Measurements from ENCODE around the gene RBBP5.

The RBBP5 gene

DNA sequence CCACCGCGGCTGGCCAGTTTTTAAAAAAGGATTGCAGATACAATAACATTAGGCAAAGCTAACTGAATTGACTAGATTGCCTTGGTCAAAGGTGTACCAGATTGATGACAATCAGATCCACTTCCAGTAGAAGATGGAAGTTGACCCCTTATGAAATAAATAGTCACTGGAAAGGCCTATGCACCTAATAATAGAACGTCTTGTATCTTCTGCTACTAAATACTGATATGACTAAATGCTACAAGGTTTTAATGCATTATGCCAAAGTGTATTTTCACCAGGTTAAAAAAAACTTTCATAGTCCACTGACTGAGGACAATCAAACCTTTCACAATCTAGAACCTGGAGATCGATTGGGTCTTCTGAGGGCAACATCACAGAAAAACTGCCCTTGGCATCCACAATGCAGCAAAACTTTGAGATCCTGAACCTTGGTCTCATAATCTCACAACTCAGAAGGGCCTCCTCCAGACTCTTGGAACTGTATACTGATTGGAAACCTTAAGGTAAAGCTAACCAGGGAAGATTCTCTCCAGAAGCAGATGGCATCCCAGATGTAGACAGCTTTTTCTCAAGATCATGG lies 7.8 kb upstream of the RBBP5 start:
- no peak for DNase-seq

DNA sequence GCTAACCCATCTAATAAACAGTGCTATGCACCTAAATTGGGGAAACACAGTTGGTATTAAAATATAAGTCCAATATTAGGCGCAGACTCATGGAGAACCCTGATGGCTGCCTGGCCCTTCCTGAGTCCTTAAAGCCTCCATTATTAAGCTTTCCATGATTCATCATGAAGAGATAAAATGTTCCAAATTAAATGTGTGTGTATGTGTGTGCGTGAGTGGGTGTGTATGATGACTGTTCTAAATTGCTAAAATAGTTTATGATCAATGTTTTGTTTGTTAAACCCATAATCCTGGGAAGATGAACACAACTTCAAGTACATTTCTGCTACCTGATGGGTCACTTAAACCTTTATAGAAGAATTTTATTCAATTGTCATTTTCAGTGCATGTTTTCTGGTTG lies 6.3 kb upstream of the RBBP5 start:
- no peak for DNase-seq

DNA sequence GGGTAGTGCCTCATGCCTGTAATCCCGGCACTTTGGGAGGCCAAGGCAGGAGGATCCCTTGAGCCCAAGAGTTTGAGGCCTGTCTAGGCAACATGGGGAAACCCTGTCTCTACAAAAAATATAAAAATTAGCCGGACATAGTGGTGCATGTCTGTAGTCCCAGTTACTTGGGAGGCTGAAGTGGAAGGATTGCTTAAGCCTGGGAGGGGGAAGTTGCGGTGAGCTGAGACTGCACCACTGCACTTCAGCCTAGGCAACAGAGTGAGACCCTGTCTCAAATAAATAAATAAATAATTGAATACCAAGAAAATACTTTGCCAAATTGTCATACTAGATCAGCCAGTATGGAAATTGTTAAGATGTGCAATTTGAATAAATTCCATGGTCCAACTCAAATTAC lies 5.9 kb upstream of the RBBP5 start:
- DNase-seq, result no peak

DNA sequence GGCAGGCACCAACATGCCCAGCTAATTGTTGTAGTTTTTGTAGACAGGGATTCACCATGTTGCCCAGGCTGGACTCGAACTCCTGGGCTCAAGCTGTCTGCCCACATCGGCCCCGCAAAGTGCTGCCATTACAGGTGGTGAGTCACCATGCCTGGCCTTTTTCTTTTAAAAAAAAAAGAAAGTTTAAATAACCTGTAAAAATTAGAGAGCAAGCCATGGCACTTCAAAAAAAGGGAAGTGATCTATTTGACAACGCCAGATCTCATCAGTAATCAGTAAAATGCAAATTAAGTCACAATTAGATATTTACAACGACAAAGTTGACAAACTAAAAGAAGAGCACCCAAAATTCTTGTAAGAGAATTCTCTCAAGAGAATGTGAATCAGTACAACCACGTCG lies 2.9 kb upstream of the RBBP5 start:
- DNase-seq, result no peak

DNA sequence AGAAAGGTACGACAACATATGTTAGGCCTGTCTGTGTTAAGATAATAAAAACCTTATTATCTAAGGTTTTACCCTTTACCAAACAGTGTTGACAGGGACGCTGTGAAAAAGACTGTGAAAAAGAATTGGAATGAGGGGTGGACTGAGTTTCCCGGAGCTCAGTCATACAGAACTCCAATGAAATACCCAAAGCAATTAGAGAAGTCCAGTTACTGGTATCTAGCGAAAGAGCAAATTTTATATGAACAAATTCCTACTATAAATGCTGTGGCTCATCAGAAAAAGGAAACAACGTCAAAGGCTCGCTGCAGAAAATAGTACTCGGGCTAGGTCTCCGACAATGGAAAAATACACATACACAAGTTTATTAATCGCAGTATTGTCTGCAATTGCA lies 708 bp upstream of the RBBP5 start:
- DNase-seq, result no peak

DNA sequence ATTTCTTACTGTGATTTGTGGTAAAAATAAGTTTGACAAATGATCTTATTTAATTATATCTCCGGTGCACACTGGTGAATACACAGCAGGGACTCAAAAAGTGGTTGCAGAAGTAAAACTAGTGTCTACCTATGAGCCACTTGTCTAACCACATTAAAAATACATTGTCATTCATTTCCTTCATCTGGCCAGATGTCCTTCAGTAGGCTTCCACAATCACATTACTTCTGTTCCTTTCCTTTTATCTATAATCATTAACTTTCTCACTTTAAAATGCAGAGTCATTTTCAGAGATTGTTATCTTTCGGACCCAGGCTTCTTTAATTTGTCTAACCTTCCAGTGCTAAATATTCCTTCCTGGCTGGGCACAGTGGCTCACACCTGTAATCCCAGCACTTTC lies 3.0 kb downstream of the RBBP5 start:
- DNase-seq, result no peak

DNA sequence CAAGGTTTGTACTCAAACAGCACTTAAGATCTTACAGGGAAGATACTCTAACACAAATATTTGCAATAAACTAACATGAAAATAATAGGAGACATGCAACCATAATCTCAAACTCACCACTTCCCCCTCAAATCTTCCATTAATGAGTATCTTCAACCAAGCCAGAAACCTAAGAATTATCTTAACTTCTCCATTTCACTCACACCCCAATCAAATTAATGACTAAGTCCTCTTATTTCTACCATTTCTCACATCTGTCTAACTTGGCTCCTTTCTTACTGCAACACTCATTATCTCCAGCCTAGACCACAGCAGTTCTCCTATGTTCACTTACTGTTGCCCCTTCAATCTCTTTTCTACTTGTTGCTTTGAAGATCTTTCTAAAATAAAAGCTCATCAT lies 10.4 kb downstream of the RBBP5 start:
- DNase-seq, result no peak

DNA sequence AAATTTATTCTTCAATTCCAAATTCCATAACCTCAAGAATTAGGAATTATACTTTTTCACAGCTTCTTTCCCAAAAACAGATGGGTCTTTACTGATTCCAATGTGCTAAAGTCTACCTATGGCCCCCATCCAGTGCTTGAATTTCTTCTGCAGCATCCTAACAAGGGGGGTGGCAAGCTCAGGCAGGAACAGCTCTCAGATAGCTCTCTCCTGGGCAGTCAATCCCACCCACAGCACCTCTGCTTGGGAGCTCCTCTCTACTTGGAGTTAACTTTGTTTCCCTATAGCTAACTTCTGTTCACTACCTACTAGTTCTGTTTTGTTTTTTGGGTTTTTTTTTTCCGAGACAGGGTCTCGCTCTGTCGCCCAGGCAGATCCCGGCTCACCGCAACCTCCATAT lies 12.1 kb downstream of the RBBP5 start:
- no peak for DNase-seq

DNA sequence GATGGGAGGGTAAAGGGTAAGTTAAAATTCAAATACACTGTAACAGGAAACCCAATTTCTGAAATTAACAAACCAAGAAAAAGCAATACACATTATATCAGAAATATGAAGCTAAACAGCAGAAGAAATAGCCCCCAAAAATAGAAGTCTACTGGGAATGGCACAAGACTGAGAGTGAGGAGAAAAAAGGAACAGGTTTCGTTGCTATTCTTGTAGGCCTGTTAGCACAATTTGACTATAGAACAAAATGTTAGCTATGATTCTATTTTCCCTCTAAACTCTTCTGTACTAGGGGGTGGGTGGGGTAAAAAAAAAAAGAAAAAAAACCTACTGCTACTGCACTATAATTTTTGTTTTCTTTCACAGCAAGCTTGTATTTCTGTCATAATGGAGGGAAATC lies 12.5 kb downstream of the RBBP5 start:
- no peak for DNase-seq

DNA sequence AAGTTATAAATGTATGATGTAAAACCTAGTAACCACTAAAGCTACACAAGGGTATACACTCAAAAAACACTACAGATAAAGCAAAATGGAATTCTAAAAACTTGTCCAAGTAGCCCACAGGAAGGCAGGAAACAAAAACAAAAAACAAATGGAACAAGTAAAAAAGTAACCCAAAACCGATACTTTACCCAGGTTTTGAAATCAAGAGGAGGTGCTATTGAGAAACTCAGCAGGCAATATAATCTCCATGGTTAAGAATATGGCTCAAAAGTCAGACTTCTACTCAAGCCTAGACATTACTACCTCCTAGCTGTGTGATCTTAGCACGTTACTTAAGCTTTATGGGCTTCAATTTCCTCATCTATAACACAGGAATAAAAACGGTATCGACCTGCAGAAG lies 13.3 kb downstream of the RBBP5 start:
- DNase-seq, result no peak

DNA sequence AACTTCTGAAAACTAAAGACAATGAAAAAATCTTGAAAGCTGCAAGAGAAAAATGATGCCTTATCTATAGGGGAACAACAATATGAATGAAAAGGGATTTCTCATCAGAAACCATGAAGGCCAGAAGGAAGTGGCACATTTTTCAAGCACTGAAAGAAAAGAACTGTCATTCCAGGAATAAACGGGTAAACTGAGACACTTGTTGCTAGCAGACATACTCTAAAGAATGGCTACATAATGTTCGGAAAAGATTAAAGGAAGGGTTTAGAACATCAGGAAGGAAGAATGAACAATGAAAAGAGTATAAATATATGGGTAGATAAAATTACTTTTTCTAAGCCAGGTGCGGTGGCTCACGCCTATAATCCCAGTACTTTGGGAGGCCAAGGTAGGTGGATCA lies 14.5 kb downstream of the RBBP5 start:
- no peak for DNase-seq

DNA sequence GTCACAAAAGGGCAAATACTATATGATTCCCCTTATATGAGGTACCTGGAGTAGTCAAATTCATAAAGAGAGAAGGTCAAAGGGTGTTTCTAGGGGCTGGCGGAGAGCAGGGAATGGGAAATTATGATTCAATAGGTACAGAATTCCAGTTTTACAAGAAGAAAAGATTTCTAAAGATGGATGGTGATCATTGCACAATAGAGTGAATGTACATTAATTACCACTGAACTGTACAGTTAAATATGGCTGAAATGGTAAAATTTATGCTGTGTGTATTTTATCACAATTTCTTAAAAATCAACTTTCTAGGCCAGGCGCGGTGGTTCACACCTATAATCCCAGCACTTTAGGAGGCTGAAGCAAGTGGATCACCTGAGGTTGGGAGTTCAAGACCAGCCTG lies 19.4 kb downstream of the RBBP5 start:
- DNase-seq, result no peak

DNA sequence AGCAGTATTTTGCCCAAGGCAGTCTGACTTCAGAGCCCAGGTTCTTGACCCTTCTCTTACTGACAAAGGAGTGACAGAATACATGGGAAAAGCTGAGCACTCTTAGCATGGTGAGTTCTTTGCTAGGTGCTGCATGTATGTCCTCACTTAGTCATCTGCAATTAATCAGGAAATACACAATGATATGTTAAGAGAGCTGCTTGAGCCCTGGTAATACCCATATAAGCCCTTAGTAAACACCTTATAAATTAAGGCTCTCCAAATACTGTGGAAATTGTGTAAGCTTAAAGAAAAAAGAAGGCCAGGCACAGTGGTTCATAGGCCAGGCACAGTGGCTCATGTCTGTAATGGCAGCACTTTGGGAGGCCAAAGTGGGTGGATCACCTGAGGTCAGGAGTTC lies 23.5 kb downstream of the RBBP5 start:
- DNase-seq, result no peak

DNA sequence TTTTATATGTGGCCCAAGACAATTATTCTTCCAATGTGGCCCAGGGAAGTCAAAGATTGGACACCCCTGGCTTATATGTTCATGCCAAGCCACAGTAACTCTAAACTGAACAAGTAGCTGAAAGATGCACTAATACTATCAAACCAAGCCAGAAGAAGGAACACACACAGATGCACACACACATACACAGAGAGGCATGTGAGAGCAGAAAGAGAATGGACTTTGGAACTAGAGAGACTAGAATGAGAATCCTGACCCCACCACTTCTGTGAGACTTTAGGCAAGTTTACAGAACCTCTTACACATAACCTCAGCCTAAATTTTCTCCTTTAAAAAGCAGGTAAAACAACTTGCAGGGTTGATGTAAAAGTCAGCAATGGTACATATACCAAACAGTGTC lies 26.4 kb downstream of the RBBP5 start:
- DNase-seq, result no peak

DNA sequence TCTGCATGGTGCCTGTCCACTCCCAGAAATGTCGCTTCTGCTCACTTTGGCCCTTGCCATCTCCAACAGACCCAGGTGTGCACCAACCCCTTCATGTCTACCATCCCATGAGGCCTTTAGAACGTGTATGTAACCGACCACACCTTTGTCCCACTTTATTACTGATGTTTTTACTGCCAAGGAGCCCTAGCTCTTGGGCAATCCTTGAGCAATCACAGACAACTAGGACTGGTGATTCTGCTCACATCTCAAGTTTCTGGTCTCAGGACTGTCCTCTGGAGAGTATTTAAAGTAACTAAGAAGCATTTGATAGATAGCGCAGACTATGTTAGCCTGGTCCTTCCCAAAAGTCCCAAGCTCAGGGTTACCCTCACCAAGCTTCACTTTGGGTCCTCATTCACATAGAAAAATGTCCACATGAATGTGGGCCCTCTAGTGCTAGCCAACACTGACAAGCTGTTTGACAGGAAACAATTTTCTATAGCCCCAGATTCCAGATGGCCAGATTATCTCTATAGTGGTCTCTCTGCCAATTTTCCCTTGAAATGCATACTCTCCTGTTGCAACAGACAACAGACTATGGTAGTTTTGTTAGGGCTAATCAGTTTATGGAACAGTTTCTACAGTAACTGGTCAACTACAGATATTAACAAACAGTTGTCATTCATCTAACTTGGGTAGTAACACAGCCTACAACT lies 30.6 kb downstream of the RBBP5 start:
- no peak for DNase-seq

DNA sequence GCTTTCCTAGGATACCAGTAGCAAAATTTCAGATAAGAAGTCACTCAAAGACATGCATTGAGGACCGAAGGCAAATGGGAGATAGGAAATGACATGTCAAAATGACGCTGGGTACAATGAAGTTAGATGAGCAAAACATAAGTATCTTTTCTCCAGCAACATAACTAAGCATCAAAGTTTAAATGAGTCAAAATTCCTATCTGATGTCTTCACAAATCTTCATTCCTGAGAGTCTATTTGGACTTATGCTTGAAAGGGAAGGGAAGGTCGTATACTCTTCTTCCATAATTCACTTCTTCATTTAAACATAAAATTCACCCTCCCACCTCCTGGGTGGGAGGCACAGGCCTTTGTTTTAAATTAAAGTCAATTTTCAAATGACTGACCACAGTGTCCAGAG lies 33.4 kb downstream of the RBBP5 start:
- DNase-seq, result no peak

DNA sequence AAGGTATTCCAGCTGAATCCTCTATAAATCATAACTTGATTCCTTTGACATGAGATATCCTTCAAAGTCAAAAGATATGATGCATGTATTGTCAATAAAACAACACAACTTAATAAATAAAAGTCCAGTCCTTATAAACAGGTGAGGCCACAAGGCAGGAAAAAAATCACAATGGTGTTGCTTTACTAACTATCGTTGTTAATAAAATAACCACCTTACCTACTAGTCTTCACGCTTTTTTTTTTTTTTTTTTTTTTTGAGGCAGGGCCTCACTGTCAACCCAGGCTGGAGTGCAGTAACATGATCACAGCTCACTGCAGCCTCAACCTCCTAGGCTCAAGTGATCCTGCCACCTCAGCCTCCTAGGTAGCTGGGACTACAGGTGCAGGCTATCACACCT lies 37.4 kb downstream of the RBBP5 start, which contains the start of gene TMEM81:
TSS of gene TMEM81 (minus strand) at position 101 of the 400 bp plus-strand sequence. CDS start 140 bp downstream, outside the sequence.
- no peak for DNase-seq

DNA sequence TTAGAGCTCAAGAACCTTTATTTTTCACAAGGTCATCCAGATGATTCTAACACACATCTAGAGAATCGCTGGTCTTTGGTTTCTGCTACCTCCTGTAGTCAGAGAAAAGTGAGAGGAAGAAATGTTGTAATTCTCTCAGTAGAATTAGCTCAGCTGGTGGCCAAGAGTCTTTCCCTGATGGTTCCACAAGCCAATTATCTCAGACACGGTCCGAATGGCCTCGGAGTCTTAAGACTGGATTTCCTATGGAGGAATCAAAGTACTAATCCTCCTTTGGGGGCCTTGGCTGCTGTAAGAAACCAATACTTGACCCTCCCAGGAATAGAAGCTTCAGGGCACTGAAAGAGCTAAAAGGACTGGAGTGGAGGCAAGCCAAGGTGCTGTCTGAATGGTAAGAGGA lies 39.3 kb downstream of the RBBP5 start:
- no peak for DNase-seq

DNA sequence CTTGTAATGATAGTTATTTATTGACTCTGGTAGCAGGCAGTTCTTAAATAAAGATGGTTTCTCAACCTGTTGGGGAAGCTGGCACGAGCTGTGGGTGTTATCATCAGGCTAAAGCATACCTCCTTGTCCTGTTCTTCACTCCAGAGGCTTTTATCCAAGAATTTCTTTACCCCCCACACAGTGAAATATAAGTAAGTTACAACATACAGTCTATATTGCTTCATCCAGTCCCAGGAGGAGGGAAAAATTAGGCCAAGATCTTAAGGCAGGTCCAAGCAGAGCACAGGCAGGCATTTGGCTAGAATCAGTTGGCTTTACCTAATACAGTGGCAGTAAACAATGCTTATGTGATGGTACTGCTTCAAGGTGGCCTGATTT lies 43.9 kb downstream of the RBBP5 start:
- no peak for DNase-seq

DNA sequence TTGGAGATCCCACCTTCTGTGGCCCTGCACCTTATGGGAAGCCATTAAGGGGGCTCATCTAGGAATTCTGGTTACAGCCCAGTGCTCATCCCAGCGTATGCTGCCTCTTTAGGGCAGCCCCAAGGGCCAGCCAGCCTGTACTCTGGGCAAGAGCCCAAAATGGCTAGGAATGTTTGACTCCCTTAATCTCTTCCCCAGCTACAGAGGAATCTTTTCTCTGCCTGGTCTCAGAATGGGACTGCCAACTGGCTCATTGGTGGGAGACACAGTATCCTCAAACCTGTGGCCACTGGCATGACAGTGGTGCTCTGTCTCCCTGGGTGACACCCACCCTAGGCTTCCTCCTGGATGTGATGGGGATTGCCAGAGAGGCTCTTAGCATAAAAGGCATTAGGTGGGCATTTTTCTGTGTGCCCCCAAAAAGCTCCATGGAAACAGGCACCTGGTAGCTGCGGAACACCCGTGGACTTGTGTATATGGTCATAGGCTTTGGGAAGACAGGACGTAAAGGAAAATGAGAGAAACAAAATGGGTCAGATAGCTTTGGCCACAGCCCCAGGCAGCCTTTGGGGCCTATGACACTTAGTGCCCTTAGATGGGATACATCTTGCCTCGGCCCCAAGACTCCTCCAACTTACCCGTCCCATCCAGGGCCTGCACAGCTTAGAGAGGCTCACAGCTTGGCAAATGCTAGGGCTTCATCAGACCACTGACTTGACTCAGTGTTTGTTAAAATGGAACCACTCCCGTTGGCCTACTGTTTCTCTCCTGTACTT lies 44.4 kb downstream of the RBBP5 start:
- no peak for DNase-seq

DNA sequence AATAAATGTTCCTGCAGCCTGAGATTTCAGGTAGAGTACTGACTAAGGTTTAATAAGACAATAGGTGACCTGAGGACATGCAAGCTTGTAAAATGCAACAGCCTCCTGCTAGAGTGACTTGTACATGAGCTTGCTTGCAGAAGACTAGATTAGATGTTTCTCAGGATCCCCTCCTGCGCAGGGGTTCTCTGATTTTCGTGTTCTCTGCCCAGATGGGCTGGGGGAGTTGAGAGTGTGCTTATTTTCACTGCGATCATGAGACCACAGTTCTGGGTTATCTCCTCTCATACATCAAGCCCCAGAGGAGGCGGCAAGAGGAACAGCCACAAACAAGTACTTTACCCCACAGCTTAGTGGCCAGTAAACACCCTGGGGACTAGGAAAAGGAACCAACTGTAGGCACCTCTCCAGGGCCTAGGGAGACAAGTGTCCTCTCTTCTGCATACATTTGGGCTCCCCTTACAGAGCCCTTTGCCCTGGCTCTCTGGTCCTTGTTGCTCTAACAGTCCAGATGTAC lies 45.5 kb downstream of the RBBP5 start:
- DNase-seq, result no peak

DNA sequence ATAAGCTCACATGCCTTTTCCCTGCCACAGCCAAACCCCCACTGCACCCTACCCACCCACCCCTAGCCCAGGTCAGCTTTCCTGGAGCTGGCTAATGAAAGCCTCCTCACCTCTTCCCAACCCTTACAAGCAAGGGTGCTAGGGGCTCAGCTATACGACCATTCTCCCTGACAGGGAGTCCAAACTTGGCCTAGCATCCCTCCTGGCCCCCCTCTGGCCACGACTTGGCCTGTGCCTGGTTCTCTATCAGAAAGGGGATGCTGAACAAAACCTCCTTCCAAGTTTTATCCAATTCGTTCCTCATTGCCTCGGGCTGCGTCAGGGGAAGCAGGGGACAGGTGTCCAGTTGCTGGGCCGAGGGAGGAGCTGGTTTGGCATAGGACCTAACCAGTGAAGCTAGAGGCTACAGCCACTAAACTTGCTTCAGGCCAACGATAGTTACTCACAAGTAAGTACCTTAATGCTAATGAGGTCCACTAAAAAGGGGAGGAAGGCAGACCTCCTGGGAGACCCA lies 46.1 kb downstream of the RBBP5 start:
- DNase-seq, result no peak

DNA sequence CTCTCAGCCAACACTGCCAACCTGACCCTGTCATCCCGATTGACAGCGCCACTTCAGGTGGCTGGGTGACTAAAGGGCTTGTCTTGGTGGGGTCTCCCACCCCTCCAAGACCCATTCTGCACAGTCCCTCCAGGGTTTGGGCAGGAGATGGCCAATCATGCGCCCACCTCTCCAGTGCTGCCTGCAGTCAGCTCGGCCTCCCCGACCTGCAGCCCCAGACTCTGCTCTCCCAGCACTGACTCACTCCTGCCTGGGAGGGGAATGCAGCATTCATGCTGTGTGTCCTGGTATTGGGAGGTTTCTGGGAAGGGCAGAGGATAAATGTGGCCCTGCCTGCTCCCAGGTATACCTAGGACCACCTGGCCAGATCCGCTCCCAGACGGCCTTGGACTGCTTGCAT lies 47.3 kb downstream of the RBBP5 start:
- no peak for DNase-seq

DNA sequence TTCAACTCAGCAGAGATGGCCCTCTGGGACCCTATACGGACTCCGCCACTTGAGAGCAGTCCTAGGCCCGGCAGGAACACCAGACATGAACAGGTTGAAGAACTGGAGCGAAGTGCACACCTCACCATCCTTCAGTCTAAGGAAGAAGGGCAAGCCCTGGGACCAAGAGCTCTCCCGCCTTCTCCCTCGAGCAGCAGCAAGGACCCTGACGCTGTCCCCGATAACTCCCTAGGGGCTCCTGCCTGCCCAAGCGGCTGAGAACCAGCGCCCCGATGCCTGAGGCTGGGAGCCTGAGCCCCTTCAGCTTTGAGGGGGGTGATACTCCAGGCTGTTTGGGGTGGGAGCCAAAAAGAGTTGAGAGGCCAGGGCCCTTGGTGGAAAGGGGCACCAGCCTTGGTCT lies 47.7 kb downstream of the RBBP5 start:
- no peak for DNase-seq
